ENCODE data around the gene INTS12. TPM values are rescaled to one million over a fixed set of nuclear protein-coding genes. Genes with fewer than 3 reads are reported as not detected.
A peak's percentile ranks its signal among the peaks of the same experiment; 100 is the strongest.
"Not testable (repeated sequence)": the region's sequence is repeated elsewhere in the genome, so short reads cannot be mapped to it uniquely, and the experiment has no call there.

Gene INTS12
- total RNA-seq, 1 donor from 2014 or later: 20.8 TPM

DNA sequence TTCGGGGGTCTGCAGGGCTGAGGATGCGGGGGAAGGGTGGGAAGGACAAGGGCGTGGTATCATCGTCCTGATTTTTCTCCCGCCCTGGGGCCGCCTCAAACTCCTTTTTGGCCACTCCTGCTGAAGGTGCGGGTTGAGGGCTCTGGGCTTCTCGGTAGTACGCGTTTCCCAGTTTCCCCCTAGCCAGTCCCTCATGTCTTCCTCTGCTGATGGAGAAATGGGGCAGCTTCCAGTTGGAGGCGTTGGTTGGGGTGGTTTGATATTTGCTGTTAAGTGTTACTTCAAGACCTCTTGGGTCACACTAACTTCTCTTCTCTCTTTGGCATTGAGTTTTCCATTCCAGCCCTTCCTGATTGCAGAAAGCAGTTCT, 577 bp upstream of the INTS12 start:
- peaks cover 33% of the 10 kb centered on the region for H3K4me1 Mint-ChIP-seq (ENCODE audit: unreplicated experiment)
- DNase-seq (ENCODE audit: extremely low spot score, unreplicated experiment): no peak
- no peaks in the 10 kb centered on the region for H3K27me3 Mint-ChIP-seq
- peaks cover 12% of the 10 kb centered on the region for H3K36me3 Mint-ChIP-seq
- no peaks in the 10 kb centered on the region for H3K9me3 Mint-ChIP-seq
- H3K4me3 Mint-ChIP-seq: peak overlapping the region; percentile 99
- peak overlapping the region; percentile 98 for H3K27ac Mint-ChIP-seq
- TF ChIP-seq, protein P1, sequence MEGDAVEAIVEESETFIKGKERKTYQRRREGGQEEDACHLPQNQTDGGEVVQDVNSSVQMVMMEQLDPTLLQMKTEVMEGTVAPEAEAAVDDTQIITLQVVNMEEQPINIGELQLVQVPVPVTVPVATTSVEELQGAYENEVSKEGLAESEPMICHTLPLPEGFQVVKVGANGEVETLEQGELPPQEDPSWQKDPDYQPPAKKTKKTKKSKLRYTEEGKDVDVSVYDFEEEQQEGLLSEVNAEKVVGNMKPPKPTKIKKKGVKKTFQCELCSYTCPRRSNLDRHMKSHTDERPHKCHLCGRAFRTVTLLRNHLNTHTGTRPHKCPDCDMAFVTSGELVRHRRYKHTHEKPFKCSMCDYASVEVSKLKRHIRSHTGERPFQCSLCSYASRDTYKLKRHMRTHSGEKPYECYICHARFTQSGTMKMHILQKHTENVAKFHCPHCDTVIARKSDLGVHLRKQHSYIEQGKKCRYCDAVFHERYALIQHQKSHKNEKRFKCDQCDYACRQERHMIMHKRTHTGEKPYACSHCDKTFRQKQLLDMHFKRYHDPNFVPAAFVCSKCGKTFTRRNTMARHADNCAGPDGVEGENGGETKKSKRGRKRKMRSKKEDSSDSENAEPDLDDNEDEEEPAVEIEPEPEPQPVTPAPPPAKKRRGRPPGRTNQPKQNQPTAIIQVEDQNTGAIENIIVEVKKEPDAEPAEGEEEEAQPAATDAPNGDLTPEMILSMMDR (conservative IDR thresholded peaks at IDR 0.05): no peak

- no peak for DNase-seq (ENCODE audit: extremely low spot score, unreplicated experiment)
- Mint-ChIP-seq H3K27ac (peak overlapping the region; percentile 98), H3K4me3 (peak overlapping the region; percentile 99), H3K36me3 (peaks cover 12% of the 10 kb centered on the region), H3K4me1 (ENCODE audit: unreplicated experiment) (peaks cover 30% of the 10 kb centered on the region), H3K9me3 (no peaks in the 10 kb centered on the region), H3K27me3 (no peaks in the 10 kb centered on the region)
- TF ChIP-seq, protein P1 (conservative IDR thresholded peaks at IDR 0.05): no peak
These were observed 708 bp downstream of the INTS12 start for GRCh38 chr4:105707782-105708180.

- Mint-ChIP-seq H3K27ac (no peak overlapping the region), H3K27me3 (no peaks in the 10 kb centered on the region), H3K36me3 (peaks cover 22% of the 10 kb centered on the region), H3K9me3 (no peaks in the 10 kb centered on the region), H3K4me1 (ENCODE audit: unreplicated experiment) (no peaks in the 10 kb centered on the region), H3K4me3 (no peak overlapping the region)
- DNase-seq (ENCODE audit: extremely low spot score, unreplicated experiment): no peak
- TF ChIP-seq, protein P1 (conservative IDR thresholded peaks at IDR 0.05): no peak
These were observed 9.9 kb downstream of the INTS12 start for GRCh38 chr4:105698607-105699006.

- DNase-seq (ENCODE audit: extremely low spot score, unreplicated experiment): not testable (repeated sequence)
These were observed 12.7 kb downstream of the INTS12 start for GRCh38 chr4:105695832-105696231.

DNA sequence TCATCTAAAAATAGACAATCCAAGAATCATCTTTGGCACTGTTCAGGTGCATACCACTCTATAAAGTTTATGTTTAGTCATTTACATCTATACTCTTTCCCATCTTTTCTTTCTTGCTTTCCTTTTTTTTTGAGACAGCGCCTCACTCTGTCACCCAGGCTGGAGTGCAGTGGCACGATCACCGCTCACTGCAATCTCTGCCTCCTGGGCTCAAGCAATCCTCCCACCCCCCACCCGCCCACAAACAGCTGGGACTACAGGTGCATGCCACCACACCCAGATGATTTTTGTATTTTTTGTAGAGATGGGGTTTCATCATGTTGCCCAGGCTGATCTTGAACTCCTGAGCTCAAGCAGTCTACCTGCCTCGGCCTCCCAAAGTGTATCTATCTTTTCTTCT, 13.7 kb downstream of the INTS12 start:
- DNase-seq (ENCODE audit: extremely low spot score, unreplicated experiment); H3K9me3 Mint-ChIP-seq; H3K27me3 Mint-ChIP-seq; H3K27ac Mint-ChIP-seq; H3K4me1 Mint-ChIP-seq (ENCODE audit: unreplicated experiment); H3K4me3 Mint-ChIP-seq: not testable (repeated sequence)
- peaks cover 38% of the 10 kb centered on the region for H3K36me3 Mint-ChIP-seq

More at GRCh38 chr4:105695832-105696231, 12.7 kb downstream of the INTS12 start:
- H3K4me1 Mint-ChIP-seq (ENCODE audit: unreplicated experiment); H3K27me3 Mint-ChIP-seq; H3K4me3 Mint-ChIP-seq; H3K9me3 Mint-ChIP-seq; H3K27ac Mint-ChIP-seq: not testable (repeated sequence)
- peaks cover 32% of the 10 kb centered on the region for H3K36me3 Mint-ChIP-seq

DNA sequence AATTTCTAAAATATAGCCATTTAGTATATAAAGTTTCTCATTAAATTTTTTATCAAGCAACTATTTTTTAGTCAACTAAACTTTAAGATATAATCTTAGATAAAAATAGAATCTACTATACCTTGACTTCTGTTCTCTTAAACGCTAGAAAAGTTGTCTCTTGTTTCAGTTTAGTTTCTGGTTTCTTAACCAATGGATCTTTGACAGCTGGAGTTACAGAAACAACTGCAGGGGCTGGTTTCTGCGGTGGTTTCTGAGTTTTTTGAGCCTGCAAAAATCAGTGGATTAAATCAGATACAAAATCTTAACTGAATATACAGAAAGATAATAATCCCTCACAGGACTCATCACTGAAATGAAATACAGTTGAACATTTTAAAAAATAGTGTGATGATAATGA, 21.9 kb downstream of the INTS12 start:
- TF ChIP-seq, protein P1 (conservative IDR thresholded peaks at IDR 0.05): no peak
- Mint-ChIP-seq H3K4me1 (ENCODE audit: unreplicated experiment) (peaks cover 4% of the 10 kb centered on the region), H3K27ac (no peak overlapping the region), H3K4me3 (no peak overlapping the region), H3K9me3 (no peaks in the 10 kb centered on the region), H3K36me3 (peaks cover 36% of the 10 kb centered on the region), H3K27me3 (no peaks in the 10 kb centered on the region)
- DNase-seq (ENCODE audit: extremely low spot score, unreplicated experiment): no peak

GRCh38 chr4:105683038-105683437, 25.5 kb downstream of the INTS12 start:
- H3K36me3 Mint-ChIP-seq: peaks cover 19% of the 10 kb centered on the region
- peaks cover 4% of the 10 kb centered on the region for H3K9me3 Mint-ChIP-seq
- H3K27me3 Mint-ChIP-seq: no peaks in the 10 kb centered on the region
- TF ChIP-seq, protein P1 (conservative IDR thresholded peaks at IDR 0.05): no peak
- H3K4me1 Mint-ChIP-seq (ENCODE audit: unreplicated experiment): peaks cover 7% of the 10 kb centered on the region
- DNase-seq (ENCODE audit: extremely low spot score, unreplicated experiment): no peak
- no peak overlapping the region for H3K4me3 Mint-ChIP-seq
- H3K27ac Mint-ChIP-seq: no peak overlapping the region

All from type B pancreatic cell (in vitro differentiated cells).